H1 (cell line): ENCODE measurements around the gene PDF. TPM values are rescaled to one million over a fixed set of nuclear protein-coding genes. Genes with fewer than 3 reads are reported as not detected.

Experiments used
- CTCF ChIA-PET: fragments of 300-600 bp; sonication (Branson Sonifier 250); formaldehyde crosslinking; loops from one replicate; lab custom pipeline; 2021; ENCODE audit not compliant: partially characterized antibody; lab: Charles Lee
- POLR2A ChIA-PET: fragments of 300-600 bp; sonication (Branson Sonifier 250); formaldehyde crosslinking; loops from one replicate; lab custom pipeline; 2021; ENCODE audit warnings: inconsistent platforms; ENCODE audit not compliant: partially characterized antibody; lab: Charles Lee
- DNase-seq, 2 experiments: peaks; one replicate each; pipeline versions ENCODE4 v3.0.0 to v3.0.0-alpha.2; 2010 to 2022; ENCODE audit warnings: low spot score in 2 of 2, low read depth in 1 of 2, mixed read lengths in 1 of 2
- FAIRE-seq: peaks from 2 replicates; lab custom pipeline; 2011; peaks lifted over from hg19 to GRCh38; lab: Jason Lieb, UNC
- H2AFZ ChIP-seq: 2 replicates; pipeline ENCODE4 v1.8.1; 2012; ENCODE audit warnings: low read length, inconsistent platforms
- H2AK5ac ChIP-seq: 2 replicates; pipeline ENCODE4 v1.6.1; 2013; ENCODE audit warnings: low read depth, low read length
- H2BK120ac ChIP-seq: replicated peaks from 2 replicates; pipeline ENCODE3; 2013; ENCODE audit warnings: low read depth, low read length, inconsistent platforms
- H2BK12ac ChIP-seq: 2 replicates; pipeline ENCODE4 v1.6.1; 2013; ENCODE audit warnings: low read depth, low read length
- H2BK15ac ChIP-seq: 2 replicates; pipeline ENCODE4 v1.6.1; 2013; ENCODE audit warnings: low read length
- H2BK20ac ChIP-seq: 2 replicates; pipeline ENCODE4 v1.6.1; 2013; ENCODE audit warnings: low read length
- H2BK5ac ChIP-seq: 2 replicates; pipeline ENCODE4 v1.6.1; 2013; ENCODE audit warnings: low read depth, low read length
- H3K14ac ChIP-seq: 2 replicates; pipeline ENCODE4 v1.6.1; 2013; ENCODE audit warnings: inconsistent platforms; ENCODE audit not compliant: insufficient read length
- H3K18ac ChIP-seq: 2 replicates; pipeline ENCODE4 v1.6.1; 2013; ENCODE audit warnings: low read length; ENCODE audit errors: extremely low read depth
- H3K23ac ChIP-seq: 2 replicates; pipeline ENCODE4 v1.6.1; 2013; ENCODE audit warnings: inconsistent platforms; ENCODE audit not compliant: insufficient read length
- H3K23me2 ChIP-seq: 2 replicates; pipeline ENCODE4 v1.6.1; 2013; ENCODE audit warnings: low read depth, low read length
- H3K27ac ChIP-seq: 2 replicates; pipeline ENCODE4 v1.6.1; 2011; ENCODE audit warnings: low read depth, low read length, inconsistent platforms
- H3K27me3 ChIP-seq, 4 experiments: replicated peaks in 1 of 4; 1 replicate in 1 of 4; 2 replicates in 3 of 4; pipeline versions ENCODE4 v1.6.1 to v1.8.1; 2011 to 2013; ENCODE audit warnings: low read length in 3 of 4, mild to moderate bottlenecking in 3 of 4, inconsistent platforms in 2 of 4, mixed read lengths in 2 of 4, moderate library complexity in 1 of 4; ENCODE audit not compliant: control insufficient read depth in 3 of 4, insufficient read depth in 3 of 4; ENCODE audit errors: extremely low read depth in 1 of 4
- H3K36me3 ChIP-seq, 4 experiments: 2 replicates each; pipeline versions ENCODE4 v1.6.1 to v1.8.1; 2011 to 2013; ENCODE audit warnings: mild to moderate bottlenecking in 4 of 4, low read length in 3 of 4, moderate library complexity in 2 of 4, control low read depth in 1 of 4, inconsistent platforms in 1 of 4; ENCODE audit not compliant: insufficient read depth in 4 of 4, control insufficient read depth in 2 of 4
- H3K4ac ChIP-seq: replicated peaks from 2 replicates; pipeline ENCODE3; 2013; ENCODE audit warnings: low read length, low read depth, mixed read lengths, inconsistent platforms; ENCODE audit not compliant: insufficient read length
- H3K4me1 ChIP-seq, 4 experiments: replicated peaks in 1 of 4; 1 replicate in 1 of 4; 2 replicates in 3 of 4; pipeline versions ENCODE4 v1.6.1 to v1.8.1; 2011 to 2013; ENCODE audit warnings: low read length in 3 of 4, inconsistent platforms in 2 of 4, mixed read lengths in 1 of 4; ENCODE audit not compliant: insufficient read depth in 4 of 4, control insufficient read depth in 3 of 4
- H3K4me2 ChIP-seq, 2 experiments: 2 replicates each; pipeline versions ENCODE4 v1.6.1 to v1.8.1; 2011 to 2013; ENCODE audit warnings: low read depth in 2 of 2, low read length in 2 of 2, control low read depth in 1 of 2, inconsistent platforms in 1 of 2, mild to moderate bottlenecking in 1 of 2; ENCODE audit not compliant: insufficient read depth in 1 of 2
- H3K4me3 ChIP-seq, 4 experiments: fragments of 200-600, 300-600 bp in 1 of 4; sonication (generic), shearing (Covaris generic), sonication (Bioruptor Twin) in 1 of 4; 2 replicates each; pipeline versions ENCODE4 v1.5.1 to v1.8.1; 2011 to 2016; ENCODE audit warnings: low read length in 4 of 4, low read depth in 3 of 4, control low read depth in 2 of 4, inconsistent platforms in 2 of 4, mild to moderate bottlenecking in 2 of 4, mixed read lengths in 1 of 4, moderate library complexity in 1 of 4; ENCODE audit not compliant: insufficient read depth in 2 of 4; ENCODE audit errors: extremely low read depth in 1 of 4
- H3K56ac ChIP-seq: replicated peaks from 2 replicates; pipeline ENCODE3; 2013; ENCODE audit warnings: low read depth, mild to moderate bottlenecking, mixed read lengths, low read length, inconsistent platforms; ENCODE audit not compliant: insufficient read length
- H3K79me1 ChIP-seq: 2 replicates; pipeline ENCODE4 v1.6.1; 2013; ENCODE audit warnings: low read depth, low read length, control low read depth
- H3K79me2 ChIP-seq, 2 experiments: 2 replicates each; pipeline versions ENCODE4 v1.6.1 to v1.8.1; 2012 to 2013; ENCODE audit warnings: low read length in 2 of 2, mild to moderate bottlenecking in 2 of 2, inconsistent platforms in 1 of 2; ENCODE audit not compliant: insufficient read depth in 2 of 2, control insufficient read depth in 1 of 2
- H3K9ac ChIP-seq, 4 experiments: replicated peaks in 1 of 4; 1 replicate in 1 of 4; 2 replicates in 3 of 4; pipeline versions ENCODE4 v1.6.1 to v1.8.1; 2011 to 2013; ENCODE audit warnings: low read depth in 3 of 4, low read length in 3 of 4, control low read depth in 2 of 4, mild to moderate bottlenecking in 2 of 4, moderate library complexity in 2 of 4, inconsistent platforms in 1 of 4; ENCODE audit errors: extremely low read depth in 1 of 4
- H3K9me3 ChIP-seq, 2 experiments: 2 replicates each; pipeline versions ENCODE4 v1.6.1 to v1.8.1; 2012 to 2013; ENCODE audit warnings: mild to moderate bottlenecking in 2 of 2, moderate library complexity in 2 of 2, control low read depth in 1 of 2, inconsistent platforms in 1 of 2, low read depth in 1 of 2, low read length in 1 of 2, mixed read lengths in 1 of 2; ENCODE audit not compliant: insufficient read depth in 2 of 2
- H4K20me1 ChIP-seq, 2 experiments: replicated peaks in 1 of 2; 2 replicates each; pipeline versions ENCODE3 to v1.8.1; 2011 to 2013; ENCODE audit warnings: inconsistent platforms in 2 of 2, low read length in 2 of 2, mild to moderate bottlenecking in 1 of 2; ENCODE audit not compliant: insufficient read depth in 2 of 2, control insufficient read depth in 1 of 2
- H4K5ac ChIP-seq: 2 replicates; pipeline ENCODE4 v1.6.1; 2013; ENCODE audit warnings: low read length, low read depth, mixed read lengths, inconsistent platforms; ENCODE audit not compliant: insufficient read length
- H4K8ac ChIP-seq: 2 replicates; pipeline ENCODE4 v1.8.0; 2013; ENCODE audit warnings: mild to moderate bottlenecking, moderate library complexity, low read length, inconsistent platforms; ENCODE audit not compliant: insufficient read depth; ENCODE audit errors: extremely low read depth
- H4K91ac ChIP-seq: replicated peaks from 2 replicates; pipeline ENCODE3; 2013; ENCODE audit warnings: low read length, mixed read lengths, inconsistent platforms; ENCODE audit not compliant: insufficient read length
- BCL11A ChIP-seq, 2 experiments: IDR thresholded peaks; one replicate each; pipeline ENCODE4 v1.6.1; 2011; ENCODE audit warnings: low read depth in 2 of 2, low read length in 2 of 2, mild to moderate bottlenecking in 2 of 2
- CBX5 ChIP-seq: fragments of 300-800, 300-1000 bp; sonication (generic); IDR thresholded peaks from 2 replicates; pipeline ENCODE4 v1.7.1; 2016; ENCODE audit warnings: antibody characterized with exemption, low read length, low read depth
- CBX8 ChIP-seq: fragments of 300-800, 300-1000 bp; sonication (generic); IDR thresholded peaks from 2 replicates; pipeline ENCODE4 v1.7.1; 2016; ENCODE audit warnings: low read depth, low read length, borderline replicate concordance
- CHD1 ChIP-seq: IDR thresholded peaks from 2 replicates; pipeline ENCODE4 v1.6.1; 2012; ENCODE audit warnings: low read depth, low read length, improper control_type of control experiment
- CTBP2 ChIP-seq: IDR thresholded peaks from 2 replicates; pipeline ENCODE4 v1.7.0; 2011; ENCODE audit warnings: borderline replicate concordance, mild to moderate bottlenecking, moderate library complexity, mixed read lengths, low read length; ENCODE audit not compliant: insufficient read depth, insufficient read length
- GABPA ChIP-seq: IDR thresholded peaks from 2 replicates; pipeline ENCODE4 v1.6.1; 2011; ENCODE audit warnings: mild to moderate bottlenecking, low read length, moderate library complexity, borderline replicate concordance; ENCODE audit not compliant: insufficient read depth
- HDAC2 ChIP-seq, 2 experiments: fragments of 300-600 bp in 1 of 2; sonication (generic) in 1 of 2; IDR thresholded peaks; 2 replicates each; pipeline ENCODE4 v1.6.1; 2011 to 2012; ENCODE audit warnings: low read depth in 2 of 2, low read length in 2 of 2, mild to moderate bottlenecking in 2 of 2, moderate library complexity in 2 of 2, borderline replicate concordance in 1 of 2, inconsistent platforms in 1 of 2
- POLR2A ChIP-seq, 2 experiments: IDR thresholded peaks; 1 replicate in 1 of 2; 2 replicates in 1 of 2; pipeline ENCODE4 v1.6.1; 2011; ENCODE audit warnings: low read depth in 2 of 2, low read length in 2 of 2, mild to moderate bottlenecking in 2 of 2; ENCODE audit errors: control extremely low read depth in 1 of 2
- POLR2AphosphoS5 ChIP-seq: IDR thresholded peaks from 2 replicates; pipeline ENCODE4 v1.6.1; 2011; ENCODE audit warnings: low read depth, low read length
- RAD21 ChIP-seq, 2 experiments: IDR thresholded peaks in 1 of 2; conservative IDR thresholded peaks in 1 of 2; 2 replicates each; pipeline ENCODE4 v1.6.1; 2011; ENCODE audit warnings: low read depth in 2 of 2, low read length in 2 of 2, improper control_type of control experiment in 1 of 2, inconsistent platforms in 1 of 2, mild to moderate bottlenecking in 1 of 2, moderate library complexity in 1 of 2
- RBBP5 ChIP-seq: IDR thresholded peaks from 2 replicates; pipeline ENCODE4 v1.7.1; 2012; ENCODE audit warnings: low read depth, mild to moderate bottlenecking, inconsistent platforms, low read length, moderate library complexity, borderline replicate concordance
- SRF ChIP-seq: IDR thresholded peaks from 2 replicates; pipeline ENCODE4 v1.6.1; 2011; ENCODE audit warnings: mild to moderate bottlenecking, low read depth, low read length, moderate library complexity
- YY1 ChIP-seq: IDR thresholded peaks from 2 replicates; pipeline ENCODE4 v1.6.1; 2011; ENCODE audit warnings: low read depth, mild to moderate bottlenecking, low read length
- ZNF274 ChIP-seq: IDR thresholded peaks from 2 replicates; pipeline ENCODE4 v1.7.0; 2012; ENCODE audit warnings: low read length, borderline replicate concordance; ENCODE audit errors: extremely low read depth
- WGBS, 2 experiments: shearing (Covaris generic) in 1 of 2; methylation state at CpG; one replicate each; pipeline versions ENCODE4 v1.1.6 to v1.1.7; 2013 to 2015; ENCODE audit warnings: low lambda C conversion rate in 2 of 2, mixed read lengths in 2 of 2, inconsistent platforms in 1 of 2, low coverage in 1 of 2, missing lambda C conversion rate in 1 of 2; ENCODE audit not compliant: insufficient replicate concordance in 2 of 2, insufficient coverage in 1 of 2, insufficient read length in 1 of 2; ENCODE audit errors: extremely low coverage in 1 of 2, missing lambda C conversion rate in 1 of 2; 5-methylcytosine and 5-hydroxymethylcytosine counted together
- polyA plus RNA-seq, 7 experiments: library from polyadenylated mRNA; depleted of rRNA in 3 of 7; stranded (reverse) in 5 of 7; unstranded in 2 of 7; fragments of >200 nt in 5 of 7; fragments of 200-250 nt in 2 of 7; gene quantifications; 1 replicate in 5 of 7; 2 replicates in 1 of 7; 4 replicates in 1 of 7; pipeline versions ENCODE4 v1.2.1 to v1.2.3, GENCODE V29; 2011 to 2013; ENCODE audit warnings: missing spikeins in 2 of 7, mixed read lengths in 2 of 7
- total RNA-seq: library from RNA; stranded (reverse); fragmentation: NEBNext Ultra II Directional; extraction: Animal tissue kit (Norgen Biotek cat#: 25700); gene quantifications from 2 replicates; pipeline ENCODE4 v1.2.1, GENCODE V29; 2021

PDF gene
- total and polyA plus RNA-seq, 2 of the 8 experiments (the other 6 are each of a cell fraction or from before 2014, with no cell fraction given) = 17.7 to 23.9 TPM

DNA sequence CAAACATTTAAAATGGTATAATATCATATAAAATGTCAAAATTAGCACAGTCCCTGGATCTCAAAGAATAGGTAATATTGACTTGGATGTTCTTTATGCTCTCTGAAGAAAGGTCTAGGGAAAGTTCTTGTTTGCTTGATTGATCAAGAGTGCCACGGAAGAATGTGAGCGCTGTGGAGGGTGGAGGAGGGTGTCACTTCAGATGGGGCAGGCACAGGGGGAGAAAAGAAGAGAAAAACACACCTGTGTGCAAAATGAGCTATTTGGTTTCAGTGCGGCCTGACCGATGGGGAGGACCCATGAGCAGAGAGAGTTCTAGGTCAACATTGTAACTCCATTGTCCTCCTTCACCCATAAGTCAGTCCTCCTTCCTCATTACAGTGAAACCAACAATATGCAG, 28.1 kb downstream of the PDF start:
- DNase-seq = no peak
- no peak overlapping the region for H3K27ac ChIP-seq
- H3K79me2 ChIP-seq = no peaks in the 10 kb centered on the region
- no peaks in the 10 kb centered on the region for H3K27me3 ChIP-seq
- H3K14ac ChIP-seq = no peak overlapping the region
- H2BK20ac ChIP-seq = no peak overlapping the region
- H3K36me3 ChIP-seq = peaks cover 0 to 15% (median 6%) of the 10 kb centered on the region in 4 experiments; a peak in 4 of 8 replicates
- H3K4me2 ChIP-seq = no peak overlapping the region
- H3K23ac ChIP-seq = no peak overlapping the region
- no peak overlapping the region for H2BK120ac ChIP-seq
- no peak overlapping the region for H2BK12ac ChIP-seq
- WGBS, 2 experiments = 95% methylated on average over 4 of the region's 4 CpGs; no CpG with 5 or more reads in 1 of the 2 experiments
- H3K23me2 ChIP-seq = no peaks in the 10 kb centered on the region
- no peak for FAIRE-seq
- no peak overlapping the region for H2AFZ ChIP-seq
- no peaks in the 10 kb centered on the region for H3K4me1 ChIP-seq
- no peak overlapping the region for H4K8ac ChIP-seq
- CTCF ChIA-PET = interaction anchor here (0.7 to 1.7 kb wide), 3 partner anchors 14 to 232 kb away, joined by 3 to 6 read pairs (median 3); no protein-coding TSS in a partner anchor
- no peaks in the 10 kb centered on the region for H4K20me1 ChIP-seq
- no peaks in the 10 kb centered on the region for H3K9me3 ChIP-seq
- H2BK5ac ChIP-seq = no peak overlapping the region
- H2AK5ac ChIP-seq = no peak overlapping the region
- no peak overlapping the region for H3K4ac ChIP-seq
- no peak overlapping the region for H3K4me3 ChIP-seq
- no peaks in the 10 kb centered on the region for H3K79me1 ChIP-seq
- no peak overlapping the region for H3K56ac ChIP-seq
- POLR2A ChIA-PET = interaction anchor here (1.1 to 1.7 kb wide), 2 partner anchors 8 to 168 kb away, joined by 3 read pairs; no protein-coding TSS in a partner anchor
- H3K18ac ChIP-seq = no peak overlapping the region
- no peak overlapping the region for H4K91ac ChIP-seq
- no peak overlapping the region for H4K5ac ChIP-seq
- no peak overlapping the region for H2BK15ac ChIP-seq
- H3K9ac ChIP-seq = no peak overlapping the region
- TF ChIP-seq BCL11A (IDR thresholded peaks at IDR 0.05; ENCODE audit: low read depth in 2 of 2, low read length in 2 of 2) (no peak), SRF (no peak), POLR2A (IDR thresholded peaks at IDR 0.05; ENCODE audit: control extremely low read depth in 1 of 2, low read depth in 2 of 2, low read length in 2 of 2) (no peak), CTBP2 (no peak), CHD1 (no peak), CBX5 (no peak), RBBP5 (no peak), RAD21 (IDR thresholded peaks at IDR 0.05 in 1 of 2, conservative IDR thresholded peaks at IDR 0.05 in 1 of 2; ENCODE audit: low read depth in 2 of 2, low read length in 2 of 2) (no peak), GABPA (no peak), ZNF274 (no peak), YY1 (no peak), CBX8 (no peak), HDAC2 (IDR thresholded peaks at IDR 0.05; ENCODE audit: borderline replicate concordance in 1 of 2, low read depth in 2 of 2, low read length in 2 of 2) (no peak), POLR2AphosphoS5 (no peak)
